Muscle of arm (tissue), 14 donors: ENCODE results near the gene SLAMF9. TPM values are rescaled to one million over a fixed set of nuclear protein-coding genes. Genes with fewer than 3 reads are reported as not detected.

Experiments
- DNase-seq: peaks from one replicate; pipeline ENCODE4 v3.0.0-alpha.2; 2013
- long read RNA-seq, 11 donors: transcript quantifications; one replicate each; lab custom pipeline, GENCODE V29; 2026
- polyA plus RNA-seq, 12 donors: library from polyadenylated mRNA; unstranded; fragments of 120-200 nt; gene quantifications; one replicate each; pipeline ENCODE4 v1.2.1, GENCODE V29; 2013; ENCODE audit not compliant: insufficient read length in 12 of 12

The SLAMF9 gene
- polyA plus RNA-seq, result not detected
- long read RNA-seq, donor 1, result 0 reads
- long read RNA-seq, donor 2, result 0 reads
- long read RNA-seq, donor 3, result 0 reads
- long read RNA-seq, donor 4, result 0 reads
- long read RNA-seq, donor 5, result 0 reads
- long read RNA-seq, donor 6, result 0 reads
- long read RNA-seq, donor 7, result 0 reads
- long read RNA-seq, donor 8, result 0 reads
- long read RNA-seq, donor 9, result 0 reads
- long read RNA-seq, donor 10, result 0 reads
- long read RNA-seq, donor 11, result 0 reads

DNA sequence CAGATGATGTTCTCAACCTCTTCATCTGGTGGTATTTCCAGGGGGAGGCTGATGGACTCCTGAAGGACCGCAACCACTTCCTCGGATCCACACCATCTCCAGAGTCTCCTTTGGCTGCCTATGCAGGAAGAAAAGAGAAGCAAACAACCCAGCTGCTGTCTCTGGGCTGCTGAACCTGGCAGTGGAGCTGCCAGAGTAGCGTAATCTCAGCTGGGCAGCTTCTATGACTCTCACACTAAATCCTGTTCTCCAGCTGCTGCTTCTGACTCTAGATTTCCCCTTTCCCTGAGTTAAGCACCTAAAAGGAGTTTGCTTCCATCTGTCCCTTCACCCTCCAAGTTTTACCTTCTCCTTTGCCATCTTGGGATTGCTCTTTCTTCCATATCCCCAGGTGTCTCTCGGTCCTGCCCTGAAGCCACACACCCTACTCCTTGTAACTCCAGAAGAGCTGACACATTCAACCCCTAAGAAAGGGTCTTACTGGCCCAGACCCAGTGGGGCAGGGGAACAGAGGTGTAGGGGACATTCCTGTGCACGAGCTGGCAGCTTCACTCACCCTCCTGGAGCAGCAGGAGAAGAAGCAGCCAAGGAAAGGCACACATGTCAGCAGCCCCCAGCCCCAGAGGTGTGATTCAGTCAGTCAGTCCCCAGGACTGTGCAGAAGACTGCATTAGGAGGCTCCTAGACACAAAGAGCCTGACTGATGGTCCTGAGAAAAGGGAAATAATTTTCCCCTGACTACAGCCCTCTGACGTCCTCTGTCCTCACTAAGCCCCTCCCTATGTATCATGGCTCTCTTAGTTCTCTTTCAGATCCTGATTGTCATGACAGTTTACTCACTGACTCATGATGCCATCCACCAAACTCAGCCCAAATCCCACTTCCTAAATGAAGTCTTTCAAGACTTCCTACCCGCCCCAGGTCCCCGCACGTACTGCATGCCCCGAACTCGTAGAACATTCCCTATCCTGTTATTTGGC is at the start of gene SLAMF9:
Gene SLAMF9, minus strand, starts transcription at position 702 of the 980 bp plus-strand sequence. Its CDS starts 100 bp downstream, at position 602.
- no peak for DNase-seq

DNA sequence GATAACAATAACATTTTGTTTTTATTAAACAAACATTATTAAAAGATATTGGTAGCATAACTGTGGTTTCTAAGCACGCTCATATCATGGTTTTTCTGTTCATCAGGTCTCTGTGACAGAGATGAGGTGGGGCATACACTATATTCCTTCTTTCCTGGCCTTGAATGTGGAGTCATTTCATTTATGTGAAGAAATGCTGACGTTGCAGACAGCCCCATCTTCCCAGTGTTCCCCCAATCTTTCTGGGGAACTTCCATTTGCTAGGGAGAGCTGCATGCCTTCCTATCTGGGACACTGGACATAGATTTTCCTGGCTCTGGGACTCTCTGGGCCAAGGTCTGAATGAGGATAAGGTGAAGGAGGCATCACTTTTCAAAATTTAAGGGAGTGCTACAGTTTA is 47.4 kb upstream of the SLAMF9 start:
- DNase-seq, result no peak

DNA sequence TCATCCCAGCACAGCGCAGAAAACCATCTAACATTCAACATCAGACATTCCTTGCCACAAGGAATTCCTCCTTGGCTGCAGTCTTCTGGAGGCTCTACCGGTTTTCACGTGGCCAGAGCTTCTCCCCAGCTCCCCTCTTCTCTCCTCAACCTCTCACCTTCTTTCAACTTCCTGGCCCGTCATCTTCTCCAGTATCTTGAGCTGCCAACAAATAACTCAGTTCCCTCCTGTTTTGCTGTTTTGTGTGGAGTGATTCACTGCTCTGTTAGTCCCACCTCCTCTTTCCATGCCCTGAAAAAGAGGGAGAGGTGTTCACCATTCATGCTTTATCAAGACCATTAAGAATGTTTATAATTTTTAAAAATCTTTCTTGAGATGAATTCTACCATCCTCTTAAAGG is 45.2 kb upstream of the SLAMF9 start:
- no peak for DNase-seq

- no peak for DNase-seq
Observed at GRCh38 chr1:159996653-159997052, 42.6 kb upstream of the SLAMF9 start.

- no peak for DNase-seq
Observed at GRCh38 chr1:159994896-159995295, 40.9 kb upstream of the SLAMF9 start.

- DNase-seq, result no peak
Observed at GRCh38 chr1:159993911-159994310, 39.9 kb upstream of the SLAMF9 start.

- no peak for DNase-seq
Observed at GRCh38 chr1:159992161-159992560, 38.1 kb upstream of the SLAMF9 start.

- DNase-seq, result no peak
Observed at GRCh38 chr1:159991513-159991912, 37.5 kb upstream of the SLAMF9 start.

- no peak for DNase-seq
Observed at GRCh38 chr1:159990005-159990404, 36.0 kb upstream of the SLAMF9 start.

DNA sequence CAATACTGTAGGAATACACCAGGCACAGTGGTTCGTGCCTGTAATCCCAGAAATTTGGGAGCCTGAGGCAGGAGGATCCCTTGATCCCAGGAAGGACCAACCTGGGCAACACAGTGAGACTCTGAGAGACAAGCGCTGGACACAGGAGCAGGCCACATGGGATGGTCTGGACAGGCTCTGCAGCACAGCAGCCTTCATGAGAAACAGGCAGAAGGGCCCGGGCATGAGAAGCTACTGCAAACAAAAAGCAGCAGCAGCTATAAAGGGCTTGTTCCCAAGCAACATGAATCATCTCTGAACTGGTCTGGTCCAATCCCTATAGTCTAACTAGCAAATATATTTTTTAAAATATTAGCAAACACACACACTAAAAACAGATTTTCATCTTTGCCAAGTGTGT is 35.5 kb upstream of the SLAMF9 start:
- no peak for DNase-seq

GRCh38 chr1:159988006-159988405 is 34.0 kb upstream of the SLAMF9 start:
- no peak for DNase-seq

GRCh38 chr1:159987186-159987585 is 33.1 kb upstream of the SLAMF9 start:
- DNase-seq, result no peak

DNA sequence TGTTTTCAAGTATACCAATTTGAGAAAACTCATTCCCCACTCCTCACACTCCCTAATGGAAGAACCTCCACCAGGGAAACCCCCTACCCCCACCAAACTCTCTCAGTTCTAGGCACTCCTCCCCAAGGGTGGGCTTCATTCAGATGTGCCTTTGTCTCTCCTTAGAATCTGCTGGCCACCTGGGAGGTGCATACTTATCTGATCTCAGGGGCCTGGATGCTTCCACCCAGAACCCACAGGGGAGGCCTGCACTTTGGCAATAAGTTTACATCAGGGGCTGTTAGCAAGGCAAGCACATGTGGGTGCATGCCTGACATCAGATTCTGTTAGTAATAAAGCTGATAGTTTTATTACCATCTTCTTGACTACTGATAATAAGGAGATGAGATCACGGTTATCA is 32.5 kb upstream of the SLAMF9 start:
- no peak for DNase-seq

DNA sequence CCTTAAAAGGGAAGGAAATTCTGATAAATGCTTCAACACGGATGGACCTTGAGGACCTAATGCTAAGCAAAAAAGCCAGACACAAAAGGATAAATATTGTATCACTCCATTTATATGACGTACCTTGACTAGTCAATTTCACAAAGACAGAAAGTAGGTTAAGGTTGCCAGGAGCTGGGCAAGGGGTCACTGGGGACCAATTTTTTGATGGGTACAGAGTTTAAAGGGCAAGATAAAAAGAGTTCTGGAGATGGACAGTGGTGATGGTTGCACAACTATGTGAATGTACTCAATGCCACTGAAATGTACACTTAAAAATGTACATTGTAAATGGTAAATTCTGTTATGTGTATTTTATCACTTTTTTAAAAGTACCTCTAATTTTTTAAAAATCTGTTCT is 32.1 kb upstream of the SLAMF9 start:
- no peak for DNase-seq

DNA sequence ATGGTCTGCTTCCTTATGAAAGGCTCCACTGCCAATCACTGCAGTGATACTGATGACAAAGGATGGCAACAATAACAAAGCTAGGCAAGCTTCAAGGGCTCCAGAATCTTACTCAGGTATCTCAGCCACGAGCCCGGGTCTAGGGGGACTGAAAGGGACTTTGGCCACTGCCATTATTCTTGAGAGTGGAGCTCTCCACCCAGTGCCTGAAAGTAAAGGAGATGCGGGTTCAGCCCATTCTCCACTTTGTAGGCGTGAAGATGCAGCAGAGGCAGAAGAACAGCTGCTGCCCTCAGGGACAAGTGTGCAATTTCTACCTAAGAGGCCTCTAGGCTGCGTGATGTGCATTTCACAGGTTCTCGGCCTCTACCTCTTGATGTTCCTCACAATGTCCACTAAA is 31.4 kb upstream of the SLAMF9 start:
- no peak for DNase-seq

DNA sequence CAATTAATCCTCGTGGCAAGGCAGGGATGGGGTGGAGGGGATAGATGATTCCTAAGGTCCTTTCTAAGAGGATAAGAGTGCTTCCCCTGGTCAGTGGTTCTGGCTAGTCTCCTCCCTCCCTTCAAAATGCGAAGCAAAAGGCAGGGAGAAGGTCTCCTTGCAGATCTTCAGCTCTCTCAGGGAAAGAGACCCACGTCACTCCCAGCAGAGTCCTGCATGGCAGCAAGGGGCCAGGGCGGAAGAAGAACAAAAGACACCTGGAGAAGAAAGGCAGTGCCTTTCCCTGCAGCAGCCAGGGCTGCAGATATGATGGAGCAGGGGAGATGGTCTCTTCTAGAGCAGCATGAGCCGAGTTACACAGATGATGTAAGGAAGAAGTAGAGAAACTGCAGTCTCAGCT is 29.6 kb upstream of the SLAMF9 start:
- no peak for DNase-seq

- no peak for DNase-seq
Observed at GRCh38 chr1:159982280-159982679, 28.2 kb upstream of the SLAMF9 start.

GRCh38 chr1:159981351-159982055 is 27.5 kb upstream of the SLAMF9 start:
- no peak for DNase-seq

- DNase-seq, result no peak
Observed at GRCh38 chr1:159980786-159981185, 26.7 kb upstream of the SLAMF9 start.

GRCh38 chr1:159980076-159980475 is 26.0 kb upstream of the SLAMF9 start:
- no peak for DNase-seq

- DNase-seq, result no peak
Observed at GRCh38 chr1:159979257-159979656, 25.2 kb upstream of the SLAMF9 start.

DNA sequence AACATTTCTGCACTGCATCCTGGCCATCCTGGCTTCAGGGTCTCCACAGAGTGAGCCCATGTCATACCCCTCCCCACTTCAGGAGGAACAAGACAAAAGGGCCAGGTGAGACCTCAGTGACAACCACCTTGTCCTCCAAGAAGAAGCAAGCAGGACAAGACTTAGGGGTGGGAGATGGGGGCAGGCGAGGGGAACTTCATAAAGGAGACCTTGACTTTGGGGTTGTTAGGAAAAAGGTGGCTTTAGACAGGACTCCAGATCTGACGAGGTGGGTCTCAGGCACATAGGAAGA is 24.0 kb upstream of the SLAMF9 start:
- DNase-seq, result no peak
